HCT116 (cell line): ENCODE results near the gene SIK3. TPM values are rescaled to one million over a fixed set of nuclear protein-coding genes. Genes with fewer than 3 reads are reported as not detected.

Source experiments
- ATAC-seq: fragments of 200-7000 bp; cut with Tn5 transposase; 2 replicates; pipeline ENCODE4 v1.9.1; 2020; ENCODE audit warnings: mild to moderate bottlenecking, moderate library complexity
- BruUV-seq: library from RNA; stranded (reverse); fragments of 400-500 nt; replicated peaks from 2 replicates; lab custom pipeline; 2021; lab: Mats Ljungman, UMichigan
- CTCF ChIA-PET: fragments of 300-600 bp; sonication (Branson Sonifier 250); formaldehyde crosslinking; loops from one replicate; lab custom pipeline; 2021; ENCODE audit warnings: antibody characterized with exemption; lab: Charles Lee
- POLR2A ChIA-PET: fragments of 300-600, 350-600 bp; sonication (Branson Sonifier 250); formaldehyde crosslinking; loops from one replicate; lab custom pipeline; 2021; ENCODE audit warnings: antibody characterized with exemption; lab: Charles Lee
- RAD21 ChIA-PET, 2 experiments: fragments of 300-600 bp; sonication (Branson Sonifier 250); formaldehyde crosslinking; loops; one replicate each; lab custom pipeline; 2023; ENCODE audit warnings: low total read pairs in 2 of 2; ENCODE audit not compliant: uncharacterized antibody in 2 of 2, unreplicated experiment in 2 of 2, low non-redundant PET in 1 of 2; lab: Charles Lee
- DNase-seq: peaks from one replicate; pipeline ENCODE4 v3.0.0-alpha.2; 2010; ENCODE audit warnings: low read depth, low spot score
- H2AFZ ChIP-seq: fragments of 200-600 bp; shearing (Covaris generic), sonication (generic); 2 replicates; pipeline ENCODE4 v1.6.1; 2017; ENCODE audit warnings: low read depth, mixed run types, mixed read lengths, antibody characterized with exemption, low read length; ENCODE audit not compliant: poor library complexity, severe bottlenecking
- H3K27ac ChIP-seq: 2 replicates; pipeline ENCODE4 v1.5.1; 2012; ENCODE audit warnings: low read depth, low read length
- H3K27me3 ChIP-seq: fragments of 200-600 bp; sonication (generic); 2 replicates; pipeline ENCODE4 v1.6.1; 2016; ENCODE audit warnings: mixed run types, low read length, mixed read lengths; ENCODE audit not compliant: insufficient read depth
- H3K36me3 ChIP-seq, 2 experiments: fragments of 200-500 bp in 1 of 2; fragments of 200-600 bp in 1 of 2; sonication (Bioruptor generic) in 1 of 2; sonication (generic) in 1 of 2; 2 replicates each; pipeline versions ENCODE4 v1.5.1 to v1.6.1; 2014 to 2016; ENCODE audit warnings: low read length in 2 of 2, inconsistent platforms in 1 of 2, mixed read lengths in 1 of 2, mixed run types in 1 of 2; ENCODE audit not compliant: insufficient read depth in 2 of 2, control insufficient read depth in 1 of 2
- H3K4me1 ChIP-seq, 2 experiments: fragments of 200-600 bp in 1 of 2; sonication (generic) in 1 of 2; 2 replicates each; pipeline versions ENCODE4 v1.5.1 to v1.6.1; 2012 to 2017; ENCODE audit warnings: low read length in 2 of 2, inconsistent platforms in 1 of 2, mild to moderate bottlenecking in 1 of 2, mixed read lengths in 1 of 2, mixed run types in 1 of 2, moderate library complexity in 1 of 2; ENCODE audit not compliant: insufficient read depth in 2 of 2, control insufficient read depth in 1 of 2
- H3K4me2 ChIP-seq: fragments of 200-600 bp; sonication (generic); 2 replicates; pipeline ENCODE4 v1.6.1; 2017; ENCODE audit warnings: mixed run types, low read length, mixed read lengths
- H3K4me3 ChIP-seq, 2 experiments: fragments of 200-600 bp in 1 of 2; sonication (generic) in 1 of 2; replicated peaks in 1 of 2; 2 replicates each; pipeline ENCODE4 v1.5.1; 2011 to 2016; ENCODE audit warnings: low read length in 2 of 2, control low read depth in 1 of 2, low read depth in 1 of 2, mild to moderate bottlenecking in 1 of 2, mixed read lengths in 1 of 2, mixed run types in 1 of 2
- H3K79me2 ChIP-seq: fragments of 200-600 bp; sonication (generic); 2 replicates; pipeline ENCODE4 v1.6.1; 2017; ENCODE audit warnings: mild to moderate bottlenecking, mixed run types, low read length, moderate library complexity, mixed read lengths; ENCODE audit not compliant: insufficient read depth
- H3K9ac ChIP-seq: fragments of 200-600 bp; sonication (generic); 2 replicates; pipeline ENCODE4 v1.6.1; 2016; ENCODE audit warnings: low read length, mixed read lengths
- H3K9me2 ChIP-seq: fragments of 200-600 bp; sonication (generic), shearing (Covaris generic); 2 replicates; pipeline ENCODE4 v1.6.1; 2017; ENCODE audit warnings: mixed run types, mild to moderate bottlenecking, moderate library complexity; ENCODE audit not compliant: insufficient read depth
- H3K9me3 ChIP-seq, 2 experiments: fragments of 200-500 bp in 1 of 2; fragments of 200-600 bp in 1 of 2; sonication (Bioruptor generic) in 1 of 2; sonication (generic) in 1 of 2; 2 replicates each; pipeline ENCODE4 v1.6.1; 2014 to 2017; ENCODE audit warnings: low read length in 2 of 2, mixed read lengths in 2 of 2, inconsistent platforms in 1 of 2, low read depth in 1 of 2, mild to moderate bottlenecking in 1 of 2, mixed run types in 1 of 2, moderate library complexity in 1 of 2; ENCODE audit not compliant: control insufficient read depth in 1 of 2, insufficient read depth in 1 of 2
- H4K20me1 ChIP-seq: fragments of 200-600 bp; sonication (generic), shearing (Covaris generic); 2 replicates; pipeline ENCODE4 v1.6.1; 2017; ENCODE audit warnings: mixed run types, mild to moderate bottlenecking, moderate library complexity; ENCODE audit not compliant: insufficient read depth
- ATF3 ChIP-seq: IDR thresholded peaks from 2 replicates; pipeline ENCODE4 v1.6.1; 2012
- CEBPB ChIP-seq: IDR thresholded peaks from 2 replicates; pipeline ENCODE4 v1.6.1; 2012; ENCODE audit warnings: low read depth
- CTCF ChIP-seq, 3 experiments: fragments of 200-600 bp in 1 of 3; sonication (generic) in 1 of 3; IDR thresholded peaks in 2 of 3; conservative IDR thresholded peaks in 1 of 3; 2 replicates each; pipeline ENCODE4 v1.5.1; 2012 to 2017; ENCODE audit warnings: low read depth in 2 of 3, low read length in 2 of 3, antibody characterized with exemption in 1 of 3, borderline replicate concordance in 1 of 3, control low read depth in 1 of 3, mild to moderate bottlenecking in 1 of 3, mixed read lengths in 1 of 3, mixed run types in 1 of 3, moderate library complexity in 1 of 3; ENCODE audit not compliant: insufficient read depth in 1 of 3
- EGR1 ChIP-seq: IDR thresholded peaks from 2 replicates; pipeline ENCODE4 v1.6.1; 2012; ENCODE audit warnings: low read depth
- ELF1 ChIP-seq: IDR thresholded peaks from 2 replicates; pipeline ENCODE4 v1.6.1; 2012; ENCODE audit warnings: low read depth, borderline replicate concordance
- EZH2 ChIP-seq: fragments of 200-600 bp; sonication (generic); IDR thresholded peaks from 2 replicates; pipeline ENCODE4 v1.6.1; 2017; ENCODE audit warnings: antibody characterized with exemption, mixed run types
- JUND ChIP-seq: IDR thresholded peaks from 2 replicates; pipeline ENCODE4 v1.6.1; 2012
- MAX ChIP-seq: IDR thresholded peaks from 2 replicates; pipeline ENCODE4 v1.6.1; 2012
- POLR2A ChIP-seq: IDR thresholded peaks from 2 replicates; pipeline ENCODE4 v1.7.0; 2011; ENCODE audit warnings: borderline replicate concordance; ENCODE audit not compliant: insufficient read depth, insufficient read length; ENCODE audit errors: extremely low read depth
- REST ChIP-seq: IDR thresholded peaks from 2 replicates; pipeline ENCODE4 v1.6.1; 2012; ENCODE audit warnings: low read depth
- SIN3A ChIP-seq: IDR thresholded peaks from 2 replicates; pipeline ENCODE4 v1.6.1; 2012; ENCODE audit warnings: low read depth
- TCF7L2 ChIP-seq: IDR thresholded peaks from 2 replicates; pipeline ENCODE4 v1.7.0; 2011; ENCODE audit warnings: borderline replicate concordance, inconsistent platforms; ENCODE audit not compliant: insufficient read depth, insufficient read length; ENCODE audit errors: extremely low read depth
- ZFX ChIP-seq: fragments of 450-650 bp; IDR thresholded peaks from 2 replicates; pipeline ENCODE4 v1.6.1; 2017
- ZNF274 ChIP-seq: fragments of 200-500 bp; sonication (Bioruptor generic); IDR thresholded peaks from 2 replicates; pipeline ENCODE4 v1.6.1; 2014; ENCODE audit warnings: mild to moderate bottlenecking, low read depth, low read length, inconsistent platforms
- intact Hi-C: fragments of 100-400 bp; cut with micrococcal nuclease; formaldehyde crosslinking; loops from 2 replicates; pipeline ENCODE4 v1.10.0; 2022
- total RNA-seq: library from RNA; stranded (reverse); gene quantifications from one replicate; pipeline ENCODE4 v1.2.1, GENCODE V29; 2021; ENCODE audit not compliant: unreplicated experiment

The SIK3 gene
- total RNA-seq, 1 experiment from 2014 or later: 21.0 TPM

- ATAC-seq: no peak
- Histone ChIP-seq H3K4me2 (no peak overlapping the region), H3K9ac (no peak overlapping the region), H3K4me3 (no peak overlapping the region), H3K9me2 (no peaks in the 10 kb centered on the region), H3K27ac (no peak overlapping the region), H4K20me1 (peaks cover 41% of the 10 kb centered on the region), H3K36me3 (no peaks in the 10 kb centered on the region), H3K9me3 (no peaks in the 10 kb centered on the region), H2AFZ (no peak overlapping the region), H3K4me1 (peaks cover 11 to 13% of the 10 kb centered on the region in 2 experiments), H3K27me3 (peaks cover 9% of the 10 kb centered on the region; the same call in 1 of the 2 replicates), H3K79me2 (peaks cover 65% of the 10 kb centered on the region)
- ChIA-PET CTCF (no interaction called here), RAD21 (no interaction called here), POLR2A (no interaction called here)
- intact Hi-C loops: no loop called here
- BruUV-seq: no TSS peak
- DNase-seq: no peak
- TF ChIP-seq REST: no peak
- no peak for TF ChIP-seq CEBPB
- no peak for TF ChIP-seq ZFX
- no peak for TF ChIP-seq ATF3
- TF ChIP-seq ELF1: no peak
- no peak for TF ChIP-seq JUND
- TF ChIP-seq EGR1: no peak
- TF ChIP-seq POLR2A: no peak
- no peak for TF ChIP-seq MAX
- TF ChIP-seq SIN3A: no peak
- TF ChIP-seq ZNF274: no peak
- TF ChIP-seq CTCF (IDR thresholded peaks at IDR 0.05 in 2 of 3, conservative IDR thresholded peaks at IDR 0.05 in 1 of 3; ENCODE audit: borderline replicate concordance in 1 of 3, insufficient read depth in 1 of 3, low read depth in 2 of 3, low read length in 2 of 3): no peak
- TF ChIP-seq EZH2: no peak
- TF ChIP-seq TCF7L2: no peak
These were observed 31.3 kb downstream of the SIK3 start for GRCh38 chr11:117066959-117067358.
